K562 (cell line): ENCODE results near the gene UFSP1. TPM values are rescaled to one million over a fixed set of nuclear protein-coding genes. Genes with fewer than 3 reads are reported as not detected.

Experiments
- CREB1 ChIP-seq, 2 experiments: sonication (generic) in 1 of 2; formaldehyde crosslinking in 1 of 2; IDR thresholded peaks; 2 replicates each; pipeline versions ENCODE4 v1.6.1 to v1.8.0; 2012 to 2022; ENCODE audit warnings: inconsistent platforms in 1 of 2, mild to moderate bottlenecking in 1 of 2, missing genetic modification reagents in 1 of 2, moderate library complexity in 1 of 2
- ETV5 ChIP-seq: sonication (generic); formaldehyde crosslinking; IDR thresholded peaks from 2 replicates; pipeline ENCODE4 v1.4.0; 2020; ENCODE audit warnings: low read depth, mild to moderate bottlenecking, missing genetic modification reagents
- ETV6 ChIP-seq, 3 experiments: fragments of 150-350 bp in 1 of 3; sonication (generic) in 1 of 3; formaldehyde crosslinking in 1 of 3; IDR thresholded peaks; 2 replicates each; pipeline versions ENCODE4 v1.6.1 to v1.8.0; 2014 to 2022; ENCODE audit warnings: borderline replicate concordance in 2 of 3, low read depth in 2 of 3, antibody characterized with exemption in 1 of 3, low read length in 1 of 3, mild to moderate bottlenecking in 1 of 3, missing genetic modification reagents in 1 of 3
- GABPB1 ChIP-seq: sonication (generic); formaldehyde crosslinking; IDR thresholded peaks from 2 replicates; pipeline ENCODE4 v1.8.0; 2022; ENCODE audit warnings: mild to moderate bottlenecking, missing genetic modification reagents
- KLF1 ChIP-seq: fragments of 450-650 bp; IDR thresholded peaks from 2 replicates; pipeline ENCODE4 v1.6.1; 2016; ENCODE audit warnings: missing genetic modification characterization, missing compliant biosample characterization
- MTA1 ChIP-seq: fragments of 450-650 bp; IDR thresholded peaks from 2 replicates; pipeline ENCODE4 v1.6.1; 2017; ENCODE audit warnings: borderline replicate concordance
- MYC ChIP-seq, 2 experiments: fragments of 250-450 bp in 1 of 2; sonication (Bioruptor Pico) in 1 of 2; IDR thresholded peaks; 2 replicates each; pipeline versions ENCODE4 v1.5.1 to v1.6.1; 2012 to 2021; ENCODE audit warnings: low read depth in 2 of 2, borderline replicate concordance in 1 of 2, improper control_type of control experiment in 1 of 2, low read length in 1 of 2, mild to moderate bottlenecking in 1 of 2, moderate library complexity in 1 of 2
- NELFE ChIP-seq: IDR thresholded peaks from 2 replicates; pipeline ENCODE4 v1.6.1; 2011; ENCODE audit warnings: mild to moderate bottlenecking; ENCODE audit not compliant: insufficient read depth, insufficient read length
- NFIC ChIP-seq: fragments of 450-650 bp; IDR thresholded peaks from 2 replicates; pipeline ENCODE4 v1.6.1; 2017; ENCODE audit warnings: mild to moderate bottlenecking, inconsistent platforms
- NFIX ChIP-seq: fragments of 250-450 bp; sonication (Bioruptor Pico); IDR thresholded peaks from 2 replicates; pipeline ENCODE4 v1.4.0; 2020; ENCODE audit warnings: low read depth, mild to moderate bottlenecking, moderate library complexity
- NR3C1 ChIP-seq: sonication (generic); formaldehyde crosslinking; IDR thresholded peaks from 2 replicates; pipeline ENCODE4 v1.8.1; 2022; ENCODE audit warnings: missing genetic modification reagents
- PHB2 ChIP-seq: fragments of 450-650 bp; IDR thresholded peaks from 2 replicates; pipeline ENCODE4 v1.6.1; 2017; ENCODE audit warnings: low read depth
- PRMT5 ChIP-seq: sonication (generic); formaldehyde crosslinking; IDR thresholded peaks from 2 replicates; pipeline ENCODE4 v1.5.0; 2020; ENCODE audit warnings: missing genetic modification reagents
- RBM22 ChIP-seq: fragments of 200-400 bp; formaldehyde crosslinking; IDR thresholded peaks from 2 replicates; pipeline ENCODE4 v1.6.1; 2018; ENCODE audit warnings: low read length, low read depth; ENCODE audit not compliant: poor library complexity, severe bottlenecking
- RBM39 ChIP-seq: fragments of 200-400 bp; formaldehyde crosslinking; optimal IDR thresholded peaks from 2 replicates; pipeline ENCODE3; 2018; ENCODE audit warnings: low read depth, low read length
- SIN3B ChIP-seq: fragments of 450-650 bp; IDR thresholded peaks from 2 replicates; pipeline ENCODE4 v1.6.1; 2017; ENCODE audit warnings: low read depth, mild to moderate bottlenecking, moderate library complexity
- SMARCC2 ChIP-seq: fragments of 450-650 bp; IDR thresholded peaks from 2 replicates; pipeline ENCODE4 v1.6.1; 2017; ENCODE audit warnings: antibody characterized with exemption, moderate library complexity, mild to moderate bottlenecking, low read depth
- SREBF2 ChIP-seq: sonication (generic); formaldehyde crosslinking; IDR thresholded peaks from 2 replicates; pipeline ENCODE4 v1.4.0; 2020; ENCODE audit warnings: mild to moderate bottlenecking, missing genetic modification reagents
- THRAP3 ChIP-seq: fragments of 450-650 bp; IDR thresholded peaks from 2 replicates; pipeline ENCODE4 v1.6.1; 2016; ENCODE audit warnings: mild to moderate bottlenecking, inconsistent platforms, borderline replicate concordance
- WHSC1 ChIP-seq: IDR thresholded peaks from one replicate; pipeline ENCODE4 v1.6.1; 2012; ENCODE audit warnings: low read length, control low read depth, inconsistent platforms
- ZNF212 ChIP-seq: fragments of 450-650 bp; formaldehyde crosslinking; IDR thresholded peaks from 2 replicates; pipeline ENCODE4 v1.4.0; 2020; ENCODE audit warnings: mild to moderate bottlenecking
- ZNF445 ChIP-seq: fragments of 250-450 bp; sonication (Bioruptor Pico); IDR thresholded peaks from 2 replicates; pipeline ENCODE4 v1.4.0; 2020; ENCODE audit warnings: low read depth, mild to moderate bottlenecking, moderate library complexity
- ZNF551 ChIP-seq: fragments of 250-450 bp; sonication (Bioruptor Pico); IDR thresholded peaks from 2 replicates; pipeline ENCODE4 v1.5.0; 2021; ENCODE audit warnings: mild to moderate bottlenecking, moderate library complexity
- polyA plus RNA-seq, 8 experiments: library from polyadenylated mRNA; depleted of rRNA in 4 of 8; stranded (reverse) in 5 of 8; unstranded in 3 of 8; fragments of >200 nt; fragmentation: Nextera tagmentation in 2 of 8; fragmentation: Illumina TruSeq in 1 of 8; extraction: Ambion mirVana in 2 of 8; extraction: Trizol in 1 of 8; gene quantifications; 2 replicates each; pipeline versions ENCODE4 v1.2.1 to v1.2.3, GENCODE V29; 2011 to 2014; ENCODE audit warnings: inconsistent platforms in 1 of 8, missing spikeins in 1 of 8
- total RNA-seq, 7 experiments: library from RNA; depleted of rRNA in 6 of 7; stranded (reverse); fragments of >200 nt in 6 of 7; fragmentation: Illumina TruSeq in 2 of 7; extraction: Trizol in 2 of 7; gene quantifications; 2 replicates each; pipeline versions ENCODE4 v1.2.1 to v1.2.3, GENCODE V29; 2011 to 2021; ENCODE audit warnings: low replicate concordance in 1 of 7
- TF ChIP-seq, protein P1 (sequence below): sonication (generic); formaldehyde crosslinking; IDR thresholded peaks from 2 replicates; pipeline ENCODE4 v1.8.1; 2022; ENCODE audit warnings: missing genetic modification reagents
- TF ChIP-seq, protein P2 (sequence below): fragments of 250-450 bp; sonication (Bioruptor Pico); IDR thresholded peaks from 2 replicates; pipeline ENCODE4 v1.9.0; 2021; ENCODE audit warnings: mild to moderate bottlenecking, inconsistent platforms

The UFSP1 gene
- total and polyA plus RNA-seq, 9 of the 15 experiments (the other 6 are each of a cell fraction or from before 2014, with no cell fraction given) = 0.50 to 18.8 (median 2.1) TPM

DNA sequence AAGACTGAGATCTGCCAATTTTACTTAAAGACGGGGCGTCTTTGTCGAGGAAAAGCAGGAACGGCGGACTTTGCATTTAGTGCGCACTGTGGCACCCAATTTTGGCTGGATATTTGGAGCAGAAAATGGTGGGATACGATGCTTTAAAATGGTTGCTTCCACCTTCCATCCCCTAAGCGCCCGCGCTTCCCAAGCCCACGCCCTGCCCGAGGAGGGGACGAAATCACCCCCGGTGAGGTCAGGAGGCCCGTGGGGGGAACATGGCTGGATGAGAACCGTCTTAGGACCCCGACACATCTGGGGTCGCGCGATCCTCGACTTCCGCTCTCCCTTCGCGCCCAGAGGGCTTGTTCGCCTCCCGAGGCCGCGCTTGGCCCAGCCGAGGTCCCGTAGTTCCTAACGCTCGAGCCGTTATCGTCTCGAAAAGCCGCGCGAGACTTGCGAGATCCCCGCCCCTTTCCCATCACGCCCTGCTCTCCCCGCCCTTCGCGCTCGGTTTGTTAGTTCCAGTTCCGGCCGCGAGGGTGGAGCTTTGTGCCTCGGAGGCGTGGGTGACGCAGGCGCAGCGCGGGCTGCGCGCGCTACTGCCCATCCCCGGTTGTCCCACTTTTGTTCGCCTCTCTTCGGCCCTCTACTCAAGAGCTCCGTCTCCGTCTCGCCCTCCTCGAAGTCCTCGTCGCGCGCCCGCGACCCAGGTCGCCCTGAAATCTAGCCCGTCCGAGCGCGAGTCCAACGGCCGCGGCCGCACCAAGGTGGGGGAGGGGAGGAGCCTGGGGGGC is 14.7 kb downstream of the UFSP1 start, which contains the start of gene SRRT (continued):
- no peak for TF ChIP-seq NFIX (CRISPR knock-in tag)
- TF ChIP-seq, protein P1, sequence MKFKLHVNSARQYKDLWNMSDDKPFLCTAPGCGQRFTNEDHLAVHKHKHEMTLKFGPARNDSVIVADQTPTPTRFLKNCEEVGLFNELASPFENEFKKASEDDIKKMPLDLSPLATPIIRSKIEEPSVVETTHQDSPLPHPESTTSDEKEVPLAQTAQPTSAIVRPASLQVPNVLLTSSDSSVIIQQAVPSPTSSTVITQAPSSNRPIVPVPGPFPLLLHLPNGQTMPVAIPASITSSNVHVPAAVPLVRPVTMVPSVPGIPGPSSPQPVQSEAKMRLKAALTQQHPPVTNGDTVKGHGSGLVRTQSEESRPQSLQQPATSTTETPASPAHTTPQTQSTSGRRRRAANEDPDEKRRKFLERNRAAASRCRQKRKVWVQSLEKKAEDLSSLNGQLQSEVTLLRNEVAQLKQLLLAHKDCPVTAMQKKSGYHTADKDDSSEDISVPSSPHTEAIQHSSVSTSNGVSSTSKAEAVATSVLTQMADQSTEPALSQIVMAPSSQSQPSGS (CRISPR knock-in tag) = no peak
- TF ChIP-seq SREBF2 (CRISPR knock-in tag) = no peak
- TF ChIP-seq ZNF551 (CRISPR knock-in tag) = no peak
- TF ChIP-seq WHSC1 = no peak
- TF ChIP-seq, protein P2, sequence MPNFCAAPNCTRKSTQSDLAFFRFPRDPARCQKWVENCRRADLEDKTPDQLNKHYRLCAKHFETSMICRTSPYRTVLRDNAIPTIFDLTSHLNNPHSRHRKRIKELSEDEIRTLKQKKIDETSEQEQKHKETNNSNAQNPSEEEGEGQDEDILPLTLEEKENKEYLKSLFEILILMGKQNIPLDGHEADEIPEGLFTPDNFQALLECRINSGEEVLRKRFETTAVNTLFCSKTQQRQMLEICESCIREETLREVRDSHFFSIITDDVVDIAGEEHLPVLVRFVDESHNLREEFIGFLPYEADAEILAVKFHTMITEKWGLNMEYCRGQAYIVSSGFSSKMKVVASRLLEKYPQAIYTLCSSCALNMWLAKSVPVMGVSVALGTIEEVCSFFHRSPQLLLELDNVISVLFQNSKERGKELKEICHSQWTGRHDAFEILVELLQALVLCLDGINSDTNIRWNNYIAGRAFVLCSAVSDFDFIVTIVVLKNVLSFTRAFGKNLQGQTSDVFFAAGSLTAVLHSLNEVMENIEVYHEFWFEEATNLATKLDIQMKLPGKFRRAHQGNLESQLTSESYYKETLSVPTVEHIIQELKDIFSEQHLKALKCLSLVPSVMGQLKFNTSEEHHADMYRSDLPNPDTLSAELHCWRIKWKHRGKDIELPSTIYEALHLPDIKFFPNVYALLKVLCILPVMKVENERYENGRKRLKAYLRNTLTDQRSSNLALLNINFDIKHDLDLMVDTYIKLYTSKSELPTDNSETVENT (CRISPR knock-in tag) = peak; percentile 92
- no peak for TF ChIP-seq PRMT5 (CRISPR knock-in tag)
- TF ChIP-seq RBM22 = peak; percentile 73
- peak; percentile 71; the same call in 1 of the 2 replicates for TF ChIP-seq CREB1 (IDR thresholded peaks at IDR 0.05)
- peak; percentile 85 for TF ChIP-seq CREB1 (CRISPR knock-in tag; IDR thresholded peaks at IDR 0.05)
- TF ChIP-seq PHB2 = 0 out of 2 replicates have a peak, but pooled peaks have one; percentile 19
- TF ChIP-seq MYC (IDR thresholded peaks at IDR 0.05; ENCODE audit: low read depth, low read length) = peak; percentile 93; the same call in 1 of the 2 replicates
- TF ChIP-seq MYC (CRISPR knock-in tag; IDR thresholded peaks at IDR 0.05; ENCODE audit: borderline replicate concordance, low read depth) = peak; percentile 83; the same call in 1 of the 2 replicates
- TF ChIP-seq GABPB1 (CRISPR knock-in tag) = peak; percentile 91
- TF ChIP-seq SIN3B = peak; percentile 87
- peak; percentile 36; the same call in 1 of the 2 replicates for TF ChIP-seq MTA1
- no peak; a peak in 1 of 4 replicates for TF ChIP-seq ETV6 (IDR thresholded peaks at IDR 0.05; ENCODE audit: borderline replicate concordance in 1 of 2, low read depth in 2 of 2, low read length in 1 of 2)
- no peak for TF ChIP-seq ETV6 (CRISPR knock-in tag; IDR thresholded peaks at IDR 0.05; ENCODE audit: borderline replicate concordance)
- peak; percentile 82; the same call in 1 of the 2 replicates for TF ChIP-seq ZNF212 (CRISPR knock-in tag)
- TF ChIP-seq KLF1 = peak; percentile 72; the same call in 1 of the 2 replicates
- TF ChIP-seq NR3C1 (CRISPR knock-in tag) = 0 out of 2 replicates have a peak, but pooled peaks have one; percentile 55
- peak; percentile 70; the same call in 1 of the 2 replicates for TF ChIP-seq ZNF445 (CRISPR knock-in tag)
- peak; percentile 87 for TF ChIP-seq RBM39
- TF ChIP-seq ETV5 (CRISPR knock-in tag) = peak; percentile 96
- TF ChIP-seq NELFE = peak; percentile 74
- 0 out of 2 replicates have a peak, but pooled peaks have one; percentile 63 for TF ChIP-seq THRAP3
- no peak for TF ChIP-seq SMARCC2
- TF ChIP-seq NFIC = peak; percentile 56
